CD4-positive, alpha-beta T cell treated with Interleukin-4 for 4 hours (primary cell): ENCODE data around the gene RPS16.
"Not testable (repeated sequence)": the region's sequence is repeated elsewhere in the genome, so short reads cannot be mapped to it uniquely, and the experiment has no call there.

ENCODE experiments used
- DNase-seq: peaks from one replicate; pipeline ENCODE4 v3.0.0-alpha.2; 2020

The RPS16 gene

DNA sequence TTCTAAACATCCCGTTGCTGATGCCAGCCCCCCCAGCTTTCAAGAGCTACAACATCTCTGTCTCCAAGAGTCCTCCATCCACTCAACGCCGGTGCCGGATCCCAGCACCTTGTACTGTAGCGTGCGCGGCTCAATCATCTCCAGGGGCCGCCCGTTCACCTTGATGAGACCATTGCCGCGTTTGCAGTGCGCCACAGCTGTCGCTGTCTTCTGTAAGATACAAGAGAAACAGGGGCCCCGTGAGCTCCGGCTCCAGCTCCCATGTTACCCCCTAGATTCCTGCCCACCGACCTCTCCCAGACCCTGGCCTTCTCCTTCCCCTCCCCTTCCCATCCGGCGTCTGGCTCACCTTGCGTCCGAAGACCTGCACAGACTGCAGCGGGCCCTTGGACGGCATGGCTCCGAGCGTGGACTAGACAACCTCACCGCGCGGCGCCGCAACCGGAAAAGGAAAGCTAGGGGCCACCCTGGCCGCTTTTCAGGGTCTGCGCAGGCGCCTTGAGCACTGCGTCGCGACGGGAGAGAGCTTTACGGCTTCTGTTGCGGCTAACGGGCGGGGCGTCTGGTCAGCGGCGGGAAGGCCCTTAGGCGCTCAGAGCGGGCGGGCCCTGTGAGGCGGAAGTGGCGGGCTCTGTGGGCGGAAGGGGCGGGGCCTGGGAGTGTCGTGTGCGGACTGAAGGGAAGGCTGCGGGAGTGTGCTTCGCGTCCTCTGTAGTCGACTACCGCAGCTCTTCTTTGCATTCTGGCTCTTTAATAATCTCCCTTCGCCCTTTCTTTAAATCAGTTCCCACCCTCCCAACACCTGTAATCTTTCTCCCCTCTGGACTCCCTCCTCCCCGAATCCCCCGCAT lies at the start of gene RPS16:
RPS16 (minus strand) TSS at position 451 of the 851 bp plus-strand sequence; CDS start at position 397, 54 bp downstream.
- DNase-seq, result peak; percentile 99

GRCh38 chr19:39483141-39483540 lies 47.4 kb upstream of the RPS16 start:
- no peak for DNase-seq

DNA sequence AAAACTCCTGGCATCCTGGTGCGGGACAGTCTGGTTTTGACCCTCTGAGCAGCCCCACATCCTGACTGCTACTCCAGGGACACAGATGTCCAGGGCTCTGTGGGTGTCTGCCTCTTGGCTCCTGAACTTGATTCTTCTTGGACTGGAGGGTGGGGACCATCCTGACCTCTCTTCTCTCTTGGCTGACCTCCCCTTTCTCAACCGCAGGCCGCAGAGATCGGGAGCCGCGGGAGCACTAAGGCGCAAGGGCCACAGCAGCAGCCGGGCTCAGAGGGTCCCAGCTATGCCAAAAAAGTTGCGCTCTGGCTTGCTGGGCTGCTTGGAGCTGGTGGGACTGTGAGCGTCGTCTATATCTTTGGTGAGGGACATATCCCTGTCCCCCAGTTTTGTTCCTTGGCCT lies 45.9 kb upstream of the RPS16 start:
- no peak for DNase-seq

DNA sequence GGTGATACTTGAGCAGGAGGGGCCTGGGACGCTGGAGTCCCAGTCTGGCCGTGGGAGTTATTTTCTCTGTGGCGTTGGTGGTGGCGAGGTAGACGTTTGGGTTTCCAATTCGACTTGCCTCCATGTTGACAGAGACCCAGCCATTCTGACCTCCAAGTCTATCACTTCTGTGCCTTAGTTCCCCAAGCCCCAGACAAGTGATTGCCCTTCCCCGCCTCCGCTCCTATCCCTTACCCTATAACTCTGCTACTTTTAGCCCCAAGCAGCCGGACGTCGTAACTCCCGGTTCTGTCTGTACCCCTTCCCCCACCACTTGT lies 45.4 kb upstream of the RPS16 start:
- no peak for DNase-seq

DNA sequence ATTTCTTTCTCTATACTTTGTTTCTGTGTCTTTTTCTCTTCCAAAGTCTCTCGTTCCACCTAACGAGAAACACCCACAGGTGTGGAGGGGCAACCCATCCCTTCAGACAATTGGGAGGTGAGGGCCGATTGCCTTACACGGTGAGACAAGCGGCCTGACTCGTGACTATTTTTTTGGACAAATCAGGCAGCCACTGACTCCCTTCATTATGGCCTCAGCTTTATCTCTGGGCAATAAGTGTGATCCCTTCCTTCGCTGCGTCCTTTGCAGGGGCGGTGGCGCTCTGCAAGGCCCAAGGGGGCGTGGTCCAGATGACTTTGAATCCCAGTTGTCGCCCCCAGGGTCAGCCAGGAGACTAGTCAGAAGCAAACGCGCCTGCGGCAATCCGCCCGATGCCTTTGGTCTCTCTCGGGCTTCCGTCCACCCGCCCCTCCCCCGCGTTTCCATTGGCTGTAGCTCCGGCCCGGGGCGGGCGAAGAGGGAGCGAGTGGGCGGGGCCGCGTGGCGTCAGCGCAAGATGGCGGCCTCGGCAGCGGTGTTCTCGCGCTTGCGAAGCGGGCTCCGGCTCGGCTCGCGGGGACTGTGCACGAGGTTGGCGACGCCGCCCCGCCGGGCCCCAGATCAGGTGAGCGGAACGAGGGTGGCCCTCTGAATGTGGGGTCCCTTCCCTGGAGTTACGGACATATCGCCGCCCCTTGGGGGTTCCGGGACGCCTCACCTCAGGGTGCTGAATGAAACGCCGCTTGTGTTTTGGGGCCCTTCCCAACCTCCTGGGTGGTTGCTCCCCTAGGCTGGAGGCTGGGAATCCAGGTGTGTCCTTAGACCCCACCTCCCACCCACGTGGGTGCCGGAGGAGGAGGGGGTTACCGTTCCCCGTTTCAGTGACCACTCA lies 44.8 kb upstream of the RPS16 start, which contains the start of gene TIMM50:
TIMM50 (plus strand) TSS at position 502 of the 892 bp plus-strand sequence; CDS start at position 518, 16 bp downstream.
- DNase-seq, result peak; percentile 94

DNA sequence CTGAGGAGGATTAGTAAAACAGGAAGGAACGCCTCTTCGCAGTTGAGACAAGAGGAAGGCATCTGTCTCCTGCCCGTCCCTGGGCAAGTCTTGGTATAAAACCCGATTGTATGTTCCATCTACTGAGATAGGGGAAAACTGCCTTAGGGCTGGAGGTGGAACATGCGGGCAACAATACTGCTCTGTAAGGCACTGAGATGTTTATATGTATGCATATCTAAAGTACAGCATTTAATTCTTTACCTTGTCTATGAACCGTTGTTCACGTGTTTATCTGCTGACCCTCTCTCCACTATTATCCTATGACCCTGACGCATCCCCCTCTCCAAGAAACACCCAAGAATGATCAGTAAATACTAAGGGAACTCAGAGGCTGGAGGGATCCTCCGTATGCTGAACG lies 44.2 kb upstream of the RPS16 start:
- DNase-seq, result no peak

GRCh38 chr19:39479319-39479801 lies 43.6 kb upstream of the RPS16 start:
- DNase-seq, result not testable (repeated sequence)

DNA sequence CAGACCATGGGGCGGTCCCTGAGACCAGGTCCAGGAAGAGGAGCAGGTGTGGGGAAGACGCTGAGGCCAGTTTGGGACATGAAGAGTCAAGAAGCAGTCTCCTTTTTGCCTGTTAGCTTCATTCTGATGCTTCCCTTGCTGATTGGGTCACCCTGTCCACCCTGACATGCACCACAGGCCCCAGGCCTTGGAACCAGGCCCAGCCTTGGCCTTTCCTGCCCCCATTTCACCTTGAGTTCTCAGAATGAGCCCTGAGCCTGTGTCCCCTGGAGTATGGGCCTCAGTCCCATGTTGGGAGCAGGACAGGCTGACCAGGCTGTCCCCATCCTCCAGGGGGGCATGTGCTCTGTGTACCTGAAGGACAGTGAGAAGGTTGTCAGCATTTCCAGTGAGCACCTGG lies 40.0 kb upstream of the RPS16 start:
- DNase-seq, result no peak

DNA sequence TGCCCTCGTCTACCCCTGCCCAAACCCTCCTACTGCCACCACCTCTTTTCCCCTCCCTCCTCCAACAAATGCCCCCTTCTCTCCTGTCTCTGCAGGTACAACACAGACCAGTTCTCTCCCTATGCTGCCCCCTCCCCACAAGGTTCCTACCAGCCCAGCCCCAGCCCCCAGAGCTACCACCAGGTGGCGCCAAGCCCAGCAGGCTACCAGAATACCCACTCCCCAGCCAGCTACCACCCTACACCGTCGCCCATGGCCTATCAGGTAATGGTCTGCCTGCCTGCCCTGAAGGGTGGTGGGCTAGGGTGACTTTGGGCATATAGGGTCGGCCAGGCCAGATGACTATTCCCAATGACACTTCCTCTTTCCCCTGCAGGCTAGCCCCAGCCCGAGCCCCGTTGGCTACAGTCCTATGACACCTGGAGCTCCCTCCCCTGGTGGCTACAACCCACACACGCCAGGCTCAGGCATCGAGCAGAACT lies 38.4 kb upstream of the RPS16 start:
- DNase-seq, result peak; percentile 53

GRCh38 chr19:39473443-39473960 lies 37.8 kb upstream of the RPS16 start:
- no peak for DNase-seq

GRCh38 chr19:39472746-39473442 lies 37.1 kb upstream of the RPS16 start:
- no peak for DNase-seq

DNA sequence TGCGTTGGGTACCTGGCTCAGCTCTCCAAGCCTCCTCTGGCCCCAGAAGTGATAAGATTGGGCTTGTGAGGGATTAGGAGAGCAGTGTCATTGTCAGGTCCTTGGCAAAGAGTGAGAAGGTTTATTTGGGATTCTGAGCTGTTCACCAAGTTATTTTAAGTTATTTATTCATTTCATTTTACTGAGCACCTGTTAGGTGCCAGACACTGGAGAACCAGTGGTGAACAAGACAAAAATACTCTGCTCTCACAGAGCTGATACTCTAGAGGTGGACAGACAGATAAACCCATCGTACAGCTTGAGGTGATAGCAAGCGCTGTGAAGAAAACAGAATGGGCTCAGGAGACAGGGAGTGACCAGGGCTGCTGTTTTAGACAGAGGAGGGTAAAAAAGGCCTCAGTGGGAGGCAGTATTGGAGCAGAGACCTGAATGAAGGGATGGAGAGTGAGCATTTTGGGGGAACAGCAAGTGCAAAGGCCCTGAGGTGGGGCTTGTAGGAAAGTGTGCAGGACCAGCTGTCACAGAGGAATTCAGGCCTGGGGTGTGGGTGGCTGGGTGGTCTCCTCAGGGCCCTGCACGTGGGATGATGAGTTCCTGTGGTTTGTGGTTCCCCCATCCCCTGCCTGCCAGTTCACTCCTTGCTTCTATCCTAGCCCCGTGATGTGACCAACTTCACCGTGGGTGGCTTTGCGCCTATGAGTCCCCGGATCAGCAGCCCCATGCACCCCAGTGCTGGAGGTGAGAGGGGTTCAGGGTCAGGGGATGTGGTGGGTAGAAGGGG lies 36.2 kb upstream of the RPS16 start:
- DNase-seq, result no peak

GRCh38 chr19:39470724-39471339 lies 35.1 kb upstream of the RPS16 start:
- DNase-seq, result no peak

- DNase-seq, result no peak
These were observed 33.8 kb upstream of the RPS16 start for GRCh38 chr19:39469567-39469966.

- DNase-seq, result no peak
These were observed 33.3 kb upstream of the RPS16 start for GRCh38 chr19:39469036-39469435.

DNA sequence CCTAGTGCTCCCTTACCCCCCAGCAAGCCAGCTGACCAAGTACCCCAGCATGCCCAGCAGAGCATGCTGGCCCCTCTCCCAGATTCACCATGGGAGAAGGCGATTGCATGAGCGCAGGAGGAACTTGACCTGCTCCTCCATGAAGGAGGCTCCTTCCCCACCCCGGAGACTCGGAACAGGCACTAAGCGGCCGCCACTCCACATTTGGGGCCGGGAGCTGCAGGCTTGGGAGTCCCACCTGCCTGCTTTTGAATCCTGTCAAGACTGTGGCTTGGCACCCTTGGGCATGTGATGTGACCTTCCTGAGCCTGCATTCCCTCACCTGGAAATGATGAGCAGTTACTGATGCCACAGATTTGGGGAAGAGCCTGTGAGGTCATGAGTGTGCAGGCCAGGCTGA lies 32.2 kb upstream of the RPS16 start:
- DNase-seq, result no peak

DNA sequence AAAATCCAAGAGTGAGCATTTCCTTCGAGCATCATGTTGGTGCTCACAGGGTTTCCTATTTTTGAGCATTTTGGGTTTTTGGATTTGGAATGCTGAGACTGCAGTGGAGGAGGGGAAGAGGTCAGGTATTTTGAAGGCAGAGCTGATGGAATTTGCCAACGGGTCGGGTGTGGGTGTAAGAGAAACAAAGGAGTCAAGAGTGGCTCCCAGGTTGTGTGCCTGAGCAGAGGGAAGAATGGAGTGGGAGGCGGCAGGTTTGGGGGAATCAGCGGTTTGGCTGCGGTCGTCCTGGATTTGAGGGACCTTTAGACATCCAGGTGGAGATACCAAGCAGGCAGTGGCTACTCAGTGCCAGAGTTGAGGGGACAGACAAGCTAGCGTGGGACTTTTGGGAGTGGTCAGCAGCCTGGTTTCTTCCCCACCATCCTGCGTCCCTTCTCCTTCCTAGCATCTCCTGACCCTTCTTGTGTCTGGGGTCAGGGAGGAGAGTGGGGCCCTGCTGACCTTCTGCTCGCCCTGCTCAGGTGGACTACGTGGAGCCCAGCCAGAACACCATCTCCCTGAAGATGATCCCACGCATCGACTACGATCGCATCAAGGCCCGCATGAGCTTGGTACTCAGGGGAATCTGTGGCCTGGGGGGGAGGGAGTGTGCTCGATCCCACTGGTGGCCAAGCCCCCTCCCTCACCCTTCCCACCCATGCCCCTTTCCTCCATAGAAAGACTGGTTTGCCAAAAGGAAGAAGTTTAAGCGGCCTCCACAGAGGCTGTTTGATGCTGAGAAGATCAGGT lies 30.4 kb upstream of the RPS16 start:
- no peak for DNase-seq

GRCh38 chr19:39463403-39463802 lies 27.7 kb upstream of the RPS16 start:
- DNase-seq, result no peak

- not testable (repeated sequence) for DNase-seq
These were observed 15.5 kb upstream of the RPS16 start for GRCh38 chr19:39451257-39451656.

- no peak for DNase-seq
These were observed 13.5 kb upstream of the RPS16 start for GRCh38 chr19:39449116-39449797.
